H54 (cell line): ENCODE results near the gene MAPK7.
"Not testable (repeated sequence)": the region's sequence is repeated elsewhere in the genome, so short reads cannot be mapped to it uniquely, and the experiment has no call there.

ENCODE experiments used
- DNase-seq: peaks from one replicate; pipeline ENCODE4 v3.0.0; 2011; ENCODE audit warnings: low spot score, mixed read lengths; ENCODE audit not compliant: insufficient read length
- FAIRE-seq: peaks from 3 replicates; lab custom pipeline; 2011; peaks lifted over from hg19 to GRCh38; lab: Jason Lieb, UNC
- POLR2A ChIP-seq: IDR thresholded peaks from 2 replicates; pipeline ENCODE4 v1.6.1; 2011; ENCODE audit warnings: low read depth, mild to moderate bottlenecking, low read length

MAPK7 gene

DNA sequence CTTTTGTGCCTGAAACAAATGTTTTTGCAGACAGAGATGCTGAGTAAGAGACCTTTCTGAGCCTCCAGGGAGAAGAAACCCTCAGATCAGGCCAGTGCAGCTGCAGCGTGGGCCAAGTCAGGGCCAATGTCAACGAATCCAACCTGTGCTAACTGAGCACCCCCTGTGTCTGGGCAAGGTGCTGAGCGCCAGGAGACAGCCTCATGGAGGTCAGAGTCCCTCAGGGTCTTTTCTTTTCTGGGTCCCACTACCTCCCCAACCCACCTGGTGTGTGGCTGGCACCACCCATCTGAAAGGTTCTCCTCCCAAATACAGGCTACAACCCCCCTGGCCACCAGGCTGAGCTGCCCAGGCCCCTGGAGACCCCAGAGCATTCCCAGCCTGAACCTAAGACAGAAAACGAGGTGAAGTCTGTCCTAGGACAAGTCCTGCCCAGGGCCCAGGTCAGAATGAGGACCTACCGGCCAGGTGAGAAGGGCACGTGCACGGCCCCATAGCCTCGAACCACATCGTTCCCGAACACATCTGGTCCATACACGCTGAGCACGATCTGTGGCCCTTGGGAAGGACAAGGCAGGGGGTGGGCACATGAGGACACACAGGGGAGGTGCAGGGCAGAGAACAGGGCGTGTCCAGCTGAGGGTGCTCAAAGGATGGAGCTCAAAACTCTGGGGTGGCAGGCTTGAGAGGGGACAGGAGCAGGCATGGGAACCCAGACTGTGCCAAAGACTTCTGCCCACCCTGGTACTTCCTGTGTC lies 30.8 kb upstream of the MAPK7 start:
- TF ChIP-seq POLR2A: no peak
- DNase-seq: no peak
- no peak for FAIRE-seq

DNA sequence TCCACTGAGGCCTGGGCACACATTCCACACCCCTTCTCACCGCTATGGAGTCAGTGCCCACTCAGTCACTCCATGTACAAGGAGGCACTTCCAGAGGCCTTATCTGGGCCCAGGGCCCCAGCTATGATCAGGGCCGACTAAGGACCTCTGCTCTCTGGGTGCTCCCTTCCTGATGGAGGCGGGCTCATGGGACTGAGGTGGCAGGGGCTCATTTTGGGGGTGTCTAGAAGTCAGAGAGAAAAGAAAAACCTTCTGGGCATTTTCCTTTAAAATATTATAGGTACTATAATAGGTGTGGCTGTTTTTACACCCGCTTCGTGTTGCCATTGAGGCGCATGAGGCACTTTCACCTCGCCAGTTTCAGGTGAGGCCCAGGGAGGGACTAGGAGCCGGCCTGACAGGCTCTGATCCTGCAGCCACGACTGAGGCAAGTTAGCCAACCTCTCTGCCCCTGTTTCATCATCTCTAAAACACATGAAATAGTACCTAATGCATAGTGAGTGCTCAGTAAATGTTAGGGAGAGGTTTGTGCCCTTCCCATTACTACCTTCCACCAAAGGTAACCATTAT lies 30.1 kb upstream of the MAPK7 start:
- no peak for TF ChIP-seq POLR2A
- DNase-seq (no peak), FAIRE-seq (no peak)

DNA sequence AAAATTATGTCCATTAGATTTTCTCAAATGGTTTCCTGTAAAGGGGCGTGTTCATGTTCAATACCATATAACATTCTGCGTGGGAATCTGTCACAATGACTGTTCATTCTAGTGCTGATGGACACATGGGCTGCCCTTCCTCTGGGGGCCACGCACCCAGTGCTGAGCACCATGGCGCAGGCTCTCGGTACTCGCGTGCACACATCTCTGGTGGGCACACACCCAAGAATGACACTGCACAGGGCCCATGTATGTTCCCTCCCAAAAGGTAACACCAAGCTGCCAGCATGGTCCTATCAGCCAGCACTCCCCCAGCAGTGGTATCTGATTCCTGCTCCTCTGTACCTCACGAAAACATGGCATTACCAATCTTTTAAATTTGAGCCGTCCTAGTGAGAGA lies 29.5 kb upstream of the MAPK7 start:
- no peak for FAIRE-seq
- TF ChIP-seq POLR2A: no peak
- no peak for DNase-seq

DNA sequence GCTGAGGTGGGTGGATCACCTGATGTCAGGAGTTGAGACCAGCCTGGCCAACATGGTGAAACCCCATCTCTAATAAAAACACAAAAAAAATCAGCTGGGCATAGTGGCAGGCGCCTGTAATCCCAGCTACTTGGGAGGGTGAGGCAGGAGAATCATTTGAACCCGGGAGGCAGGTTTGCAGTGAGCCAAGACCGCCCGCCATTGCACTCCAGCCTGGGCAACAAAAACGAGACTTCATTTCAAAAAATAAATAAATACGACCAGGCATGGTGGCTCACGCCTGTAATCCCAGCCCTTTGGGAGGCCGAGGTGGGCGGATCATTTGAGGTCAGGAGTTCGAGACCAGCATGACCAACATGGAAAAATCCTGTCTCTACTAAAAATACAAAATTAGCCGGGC lies 24.9 kb upstream of the MAPK7 start:
- not testable (repeated sequence) for DNase-seq, FAIRE-seq

DNA sequence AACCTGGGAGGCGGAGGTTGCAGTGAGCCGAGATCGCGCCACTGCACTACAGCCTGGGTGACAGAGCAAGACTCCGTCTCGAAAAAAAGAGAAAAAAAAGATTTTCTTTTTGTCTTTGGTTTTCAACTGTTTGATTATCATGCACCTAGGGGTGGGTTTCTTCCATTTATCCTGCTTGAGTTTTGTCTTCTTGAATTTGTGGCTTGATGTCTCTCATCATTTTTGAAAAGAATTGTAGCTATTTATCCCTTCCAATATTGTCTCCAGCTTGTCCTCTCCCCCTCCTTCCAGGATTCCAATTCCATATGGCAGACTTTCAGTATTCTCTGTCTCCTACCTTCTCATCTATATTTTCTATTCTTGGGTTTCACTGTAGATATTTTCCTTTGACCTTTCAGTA lies 23.6 kb upstream of the MAPK7 start:
- DNase-seq (no peak), FAIRE-seq (no peak)
- TF ChIP-seq POLR2A: no peak

DNA sequence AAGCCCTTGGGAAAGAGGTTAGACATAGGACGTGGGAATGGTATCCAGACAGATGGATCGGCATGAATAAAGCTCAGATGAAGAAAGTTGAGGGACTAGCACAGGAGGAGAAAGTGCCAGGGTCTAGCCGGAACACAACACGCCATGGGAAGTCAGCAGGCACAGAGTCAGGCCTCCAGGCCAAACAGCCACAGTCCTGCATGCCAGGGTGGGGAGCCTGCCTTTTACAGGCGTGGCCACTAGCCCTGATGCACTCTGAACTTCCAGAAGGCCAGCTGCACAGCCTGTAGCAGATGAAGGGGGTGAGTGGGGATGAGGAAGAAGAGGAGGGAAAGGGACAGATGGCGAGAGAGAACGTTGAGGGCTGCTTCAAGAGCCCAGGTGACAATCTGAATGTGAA lies 20.9 kb upstream of the MAPK7 start:
- no peak for DNase-seq
- FAIRE-seq: no peak
- TF ChIP-seq POLR2A: no peak

DNA sequence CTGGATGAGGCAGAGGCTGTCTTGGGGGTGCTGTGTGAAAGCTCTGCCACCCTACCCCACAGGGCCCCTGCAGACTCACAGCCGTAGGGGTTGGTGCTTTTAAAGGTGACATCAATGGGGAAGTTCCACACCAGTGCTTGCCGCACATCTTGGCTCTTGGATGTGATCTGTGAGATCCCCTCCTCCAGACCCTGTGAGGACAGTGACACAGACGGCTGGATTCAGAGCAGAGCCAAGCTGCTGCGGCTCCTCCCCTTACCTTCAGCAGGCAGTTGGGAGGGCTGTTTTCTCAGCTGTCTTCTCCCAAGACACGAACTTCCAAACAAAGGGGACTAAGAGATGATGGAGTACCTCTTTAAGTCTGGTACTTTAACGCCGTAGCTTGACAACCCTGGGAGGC lies 20.5 kb upstream of the MAPK7 start:
- FAIRE-seq (no peak), DNase-seq (no peak)
- no peak for TF ChIP-seq POLR2A

DNA sequence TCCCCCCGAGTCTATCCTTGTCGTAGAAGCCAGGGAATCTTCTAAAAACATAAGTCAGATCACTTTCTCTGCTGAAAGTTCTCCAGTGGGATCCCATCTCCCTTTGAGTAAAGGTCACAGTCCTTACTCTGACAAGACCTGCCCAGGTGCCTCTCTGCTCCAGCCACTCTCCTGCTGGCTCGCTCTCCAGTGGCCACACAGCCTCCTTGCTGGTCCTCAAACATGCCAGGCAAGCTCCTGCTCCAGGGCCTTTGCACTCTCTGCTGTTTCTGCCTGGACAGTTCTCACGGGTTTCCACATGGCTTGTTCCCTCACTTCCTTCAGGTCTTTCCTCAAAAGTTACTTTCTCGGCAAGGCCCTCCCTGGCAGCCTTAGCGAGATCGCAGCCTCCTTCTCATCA lies 19.1 kb upstream of the MAPK7 start:
- TF ChIP-seq POLR2A: no peak
- DNase-seq (no peak), FAIRE-seq (no peak)

DNA sequence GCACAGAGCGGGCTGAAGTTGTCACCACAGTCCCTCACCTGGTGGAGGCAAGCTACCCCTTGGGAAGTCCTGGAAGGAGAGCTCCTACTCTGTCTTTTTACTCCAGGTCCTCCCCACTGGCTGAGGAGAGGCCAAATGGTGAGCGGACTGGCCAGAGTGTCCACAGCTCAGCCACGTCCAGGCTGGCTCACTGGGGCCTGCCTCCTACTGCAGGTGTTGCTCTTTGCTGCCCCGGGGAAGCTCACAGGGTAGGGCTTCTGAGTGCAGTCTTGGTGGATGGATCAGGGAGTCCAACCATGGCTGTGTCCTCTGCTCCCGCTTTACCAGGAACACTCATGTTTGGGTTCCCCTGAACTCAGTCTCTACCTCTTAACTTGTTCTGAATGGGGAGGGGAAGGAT lies 18.4 kb upstream of the MAPK7 start:
- TF ChIP-seq POLR2A: no peak
- FAIRE-seq (no peak), DNase-seq (no peak)

DNA sequence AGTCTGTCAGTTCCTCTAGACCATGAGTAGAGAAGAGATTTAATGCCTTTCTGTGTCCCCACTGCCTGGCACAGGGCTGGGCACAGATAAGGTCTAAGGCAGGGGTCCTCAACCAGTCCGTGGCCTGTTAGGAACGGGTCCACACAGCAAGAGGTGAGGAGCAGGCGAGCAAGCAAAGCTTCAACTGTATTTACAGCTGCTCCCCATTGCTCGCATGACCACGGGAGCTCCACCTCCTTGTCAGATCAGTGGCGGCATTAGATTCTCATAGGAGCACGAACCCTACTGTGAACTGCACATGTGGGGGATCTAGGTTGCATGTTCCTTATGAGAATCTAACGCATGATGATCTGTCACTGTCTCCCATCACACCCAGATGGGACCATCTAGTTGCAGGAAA lies 17.5 kb upstream of the MAPK7 start:
- FAIRE-seq (no peak), DNase-seq (no peak)
- TF ChIP-seq POLR2A: no peak

DNA sequence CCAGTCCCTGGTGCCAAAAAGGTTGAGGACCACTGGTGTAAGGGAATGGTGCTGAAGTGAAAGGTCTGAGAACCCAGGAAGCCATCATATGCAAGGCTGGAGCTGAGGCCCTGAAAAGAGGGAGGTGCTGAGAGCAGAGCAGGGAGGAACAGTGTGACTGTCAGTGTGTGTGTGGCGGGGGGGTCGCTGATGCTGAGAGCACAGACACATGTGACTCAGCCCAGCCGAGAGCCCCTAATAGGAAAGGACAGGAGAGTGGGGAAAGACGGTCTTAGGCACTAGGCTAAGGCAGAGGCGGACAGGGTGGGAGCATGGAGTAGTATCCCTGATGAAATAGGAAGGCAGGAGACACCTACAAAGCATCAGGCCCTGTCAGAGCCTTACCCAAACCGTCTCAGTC lies 17.0 kb upstream of the MAPK7 start:
- FAIRE-seq: no peak
- no peak for TF ChIP-seq POLR2A
- no peak for DNase-seq

DNA sequence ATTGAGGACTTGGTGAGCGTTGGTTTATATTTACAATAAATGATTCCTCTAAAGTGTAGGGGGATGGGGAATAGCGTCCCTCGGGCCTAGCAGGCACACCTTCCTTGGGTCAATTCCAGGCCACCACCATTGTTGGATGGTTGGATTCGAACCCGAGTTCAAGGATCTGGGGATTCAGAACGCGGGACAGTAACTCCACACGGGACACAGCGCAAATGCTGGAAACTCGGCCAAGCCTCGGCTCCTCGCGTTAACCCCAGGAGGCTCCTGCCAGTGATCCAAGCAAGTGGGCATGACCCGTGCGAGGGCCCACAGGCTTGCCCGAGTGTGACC lies 16.4 kb upstream of the MAPK7 start:
- FAIRE-seq (no peak), DNase-seq (no peak)
- TF ChIP-seq POLR2A: no peak

DNA sequence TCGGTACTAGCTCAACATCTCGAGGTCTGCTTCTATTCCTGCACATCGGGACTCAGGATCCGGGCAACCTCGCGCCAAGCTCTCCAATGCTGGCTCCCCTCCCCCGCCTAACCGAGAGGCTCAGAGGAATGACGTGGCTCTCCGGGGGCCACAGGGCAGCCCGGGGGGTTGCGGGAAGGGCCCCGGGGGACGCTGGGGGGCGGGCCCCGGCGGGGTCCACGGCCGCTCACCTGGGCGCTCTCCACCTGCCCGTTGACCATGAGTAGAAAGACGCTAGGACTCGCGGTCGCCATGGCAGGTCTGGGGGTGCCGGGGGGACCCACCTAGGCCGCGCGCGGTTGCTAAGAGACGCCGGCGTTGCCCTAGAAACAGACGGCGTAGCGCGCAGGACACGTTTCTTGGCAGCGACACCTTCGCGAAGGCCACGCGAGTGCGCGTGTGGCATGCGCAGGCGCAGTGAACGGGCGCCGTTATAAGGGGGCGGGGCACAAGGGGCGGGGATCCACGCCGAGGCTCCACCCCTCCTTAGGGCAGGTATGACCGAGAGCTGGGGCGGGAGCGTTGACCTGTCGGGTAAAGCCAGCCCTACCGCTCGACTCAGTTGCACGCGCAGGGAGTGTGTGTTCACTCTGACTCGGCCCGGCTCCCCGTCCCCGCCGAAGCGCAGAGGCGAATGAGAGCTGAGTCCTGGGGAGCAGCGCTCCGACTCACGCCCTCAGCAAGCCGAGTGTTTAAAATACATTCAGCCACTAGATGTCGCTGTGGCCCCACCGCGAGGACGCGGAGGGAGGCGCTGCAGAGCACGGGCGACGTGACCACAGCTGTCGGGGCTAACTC lies 15.8 kb upstream of the MAPK7 start, which contains the start of gene B9D1:
Gene B9D1 (minus strand): TSS at position 447 of the 837 bp plus-strand sequence. CDS start 154 bp downstream, at position 293.
- FAIRE-seq (no peak), DNase-seq (peak; percentile 93)
- peak; percentile 52; the same call in 1 of the 2 replicates for TF ChIP-seq POLR2A

DNA sequence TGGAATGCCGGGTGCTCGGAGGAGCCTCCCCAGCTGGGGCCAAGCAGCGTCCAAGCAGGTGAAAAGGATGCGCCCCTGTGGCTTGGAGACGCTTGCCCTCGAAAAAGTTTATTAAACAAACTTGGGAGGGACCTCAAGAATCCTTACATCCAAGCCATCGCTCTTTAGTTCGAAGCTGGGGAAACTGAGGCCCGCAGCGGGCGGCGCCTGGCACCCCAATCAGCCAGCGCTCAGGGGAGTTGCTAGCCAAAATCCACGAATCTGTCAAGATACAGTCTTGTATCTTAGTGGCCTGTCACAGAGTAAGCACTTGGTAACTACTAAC lies 15.2 kb upstream of the MAPK7 start:
- FAIRE-seq: no peak
- TF ChIP-seq POLR2A: no peak
- no peak for DNase-seq

DNA sequence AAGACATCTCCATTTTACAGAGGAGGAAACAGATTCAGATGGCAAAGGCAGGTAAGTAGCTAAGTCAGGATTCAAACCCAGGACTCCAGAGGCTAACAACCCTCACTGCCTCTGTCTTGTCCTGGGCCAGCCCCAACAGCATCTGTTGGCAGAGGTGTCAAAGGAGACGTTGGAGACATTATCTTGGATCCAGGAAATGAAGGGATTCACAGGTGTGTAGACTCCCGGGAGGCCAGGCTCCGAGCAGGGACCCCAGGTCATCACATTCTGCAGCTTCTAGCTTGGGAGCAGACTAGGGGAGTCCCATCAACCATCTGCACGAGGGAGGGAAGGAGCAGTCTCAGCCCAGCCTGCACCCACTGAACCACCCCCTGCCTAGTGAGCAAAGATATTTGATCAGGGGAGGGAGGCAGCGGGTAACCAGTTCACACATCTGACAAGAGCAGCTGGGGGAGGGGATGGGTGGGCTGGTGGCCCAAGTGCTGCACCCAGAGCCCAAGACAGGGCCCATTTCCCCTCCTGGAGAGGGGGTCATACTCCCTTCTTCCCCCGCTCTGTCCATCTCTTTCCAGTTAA lies 14.8 kb upstream of the MAPK7 start:
- no peak for TF ChIP-seq POLR2A
- DNase-seq (no peak), FAIRE-seq (no peak)
